GM18499 (cell line): ENCODE data around the gene CACNA1C.

Experiments used
- ATAC-seq: cut with Tn5 transposase; IDR thresholded peaks from one replicate; pipeline ENCODE4 v1.9.1; 2021; ENCODE audit warnings: moderate number of reproducible peaks; ENCODE audit not compliant: insufficient read depth, unreplicated experiment

The CACNA1C gene

DNA sequence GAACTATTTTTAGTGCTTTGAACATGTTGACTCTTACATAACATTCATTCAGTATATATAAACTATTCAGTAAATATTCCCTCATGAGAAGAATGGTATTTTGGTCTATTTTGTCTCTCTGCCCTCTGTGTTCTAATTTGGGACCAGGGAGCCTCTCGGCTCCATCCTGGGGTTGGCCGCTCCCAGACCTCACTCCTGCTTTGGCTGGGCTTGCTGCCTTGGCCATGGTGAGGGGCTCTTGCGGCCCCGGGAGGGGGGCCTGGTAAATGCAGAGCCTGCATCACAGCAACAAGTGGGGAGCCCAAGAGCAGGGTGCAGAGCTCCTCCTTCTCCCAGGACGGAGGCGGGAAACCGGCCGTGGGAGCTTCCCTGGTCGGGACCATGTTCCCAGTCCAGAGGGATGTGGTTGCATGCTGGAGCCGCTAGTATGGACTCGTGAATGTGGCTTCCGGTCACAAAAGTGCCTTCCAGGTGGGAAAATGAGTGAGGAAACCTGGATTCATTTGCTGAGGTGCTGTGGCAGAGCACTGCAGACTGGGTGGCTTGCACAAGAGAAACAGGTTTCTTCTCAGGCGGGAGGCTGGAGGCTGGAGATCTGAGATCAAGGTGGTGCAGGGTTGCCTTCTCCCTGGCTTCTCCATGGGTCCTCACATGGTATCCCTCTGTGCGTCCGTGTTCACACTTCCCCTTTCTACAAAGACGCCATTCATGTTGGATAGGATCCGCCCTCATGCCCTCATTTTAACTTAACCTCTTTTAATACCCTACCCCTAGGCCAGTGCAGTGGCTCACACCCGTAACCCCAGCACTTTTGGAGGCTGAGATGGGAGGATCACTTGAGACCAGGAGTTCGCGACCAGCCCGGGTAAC, 250.2 kb downstream of the CACNA1C start:
- ATAC-seq = no peak

DNA sequence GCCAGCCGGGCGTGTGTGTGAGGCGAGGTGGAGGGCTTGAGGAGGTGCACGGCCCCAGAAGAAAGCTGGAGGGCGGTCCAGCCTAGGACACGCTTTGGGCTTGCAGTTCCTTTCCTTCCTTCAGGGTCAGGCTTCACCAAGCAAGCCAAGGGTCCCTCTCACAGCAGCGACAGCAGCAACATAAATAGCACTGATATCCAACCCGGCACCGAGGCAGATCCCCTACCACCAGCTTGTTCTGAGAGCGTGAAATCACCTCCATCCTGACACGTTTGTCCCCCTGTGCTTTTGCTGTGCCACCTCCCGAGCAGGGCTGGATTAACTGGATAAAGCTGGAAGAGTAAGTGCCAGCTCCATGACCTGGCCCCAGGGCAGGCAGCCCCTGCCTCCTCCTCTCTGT, 251.4 kb downstream of the CACNA1C start:
- no peak for ATAC-seq

DNA sequence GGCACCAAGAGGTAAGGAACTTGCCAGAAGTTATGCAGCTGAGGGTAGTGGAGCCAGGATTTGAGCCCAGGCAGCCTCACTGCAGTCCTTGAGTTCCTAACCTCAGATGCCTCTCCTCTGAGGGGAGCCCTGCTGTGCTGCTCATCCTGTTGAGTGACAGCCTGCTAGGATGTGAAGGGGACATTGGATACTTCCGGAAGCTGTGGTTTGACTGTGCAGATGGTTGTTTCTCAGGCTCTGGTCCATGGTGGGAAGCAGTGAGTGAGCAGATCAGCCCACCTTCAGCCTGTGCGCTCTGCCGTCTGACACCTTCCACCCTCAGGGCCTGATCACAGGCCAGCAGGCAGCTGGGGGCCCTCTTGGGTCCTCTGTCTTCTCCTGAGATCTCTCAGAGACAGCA, 253.2 kb downstream of the CACNA1C start:
- ATAC-seq = no peak

DNA sequence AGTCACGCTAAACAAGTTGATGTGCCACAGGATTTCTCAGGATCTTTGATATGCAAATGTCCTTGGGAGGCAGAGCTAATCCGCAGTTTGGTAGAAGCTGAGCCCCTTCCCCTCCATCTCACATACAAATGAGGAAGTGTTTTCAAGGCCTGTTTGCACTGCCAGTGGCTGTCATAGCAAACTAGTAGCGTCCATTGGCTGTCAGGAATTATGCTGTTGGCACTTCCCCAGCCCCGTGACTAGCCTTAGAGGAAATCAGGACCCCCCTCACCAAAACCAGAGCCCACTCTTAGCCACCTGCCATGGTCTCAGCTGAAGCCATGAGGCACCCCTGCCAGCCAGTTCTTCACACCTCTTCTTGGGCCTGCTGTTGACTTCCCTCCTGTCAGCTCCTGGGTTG, 253.9 kb downstream of the CACNA1C start:
- ATAC-seq = no peak

DNA sequence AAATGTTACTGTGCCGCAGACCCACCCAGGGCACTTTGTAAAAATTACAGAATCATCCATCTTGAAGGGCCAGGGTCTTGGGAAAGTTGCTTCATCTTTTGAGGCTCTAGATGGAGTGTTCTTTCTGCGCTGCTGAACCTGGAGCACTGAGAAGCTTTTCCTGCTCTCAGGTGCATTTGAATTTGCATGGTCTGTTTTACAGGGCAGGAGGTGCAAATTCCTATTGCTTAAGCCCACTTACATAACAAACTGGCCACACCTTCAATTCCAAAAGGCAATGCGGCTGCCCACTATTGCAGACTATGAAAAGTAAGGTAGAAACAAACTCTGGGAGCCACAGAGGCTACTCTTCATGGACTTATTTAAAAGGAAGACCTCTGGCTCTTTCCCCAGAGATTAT, 254.8 kb downstream of the CACNA1C start:
- no peak for ATAC-seq

DNA sequence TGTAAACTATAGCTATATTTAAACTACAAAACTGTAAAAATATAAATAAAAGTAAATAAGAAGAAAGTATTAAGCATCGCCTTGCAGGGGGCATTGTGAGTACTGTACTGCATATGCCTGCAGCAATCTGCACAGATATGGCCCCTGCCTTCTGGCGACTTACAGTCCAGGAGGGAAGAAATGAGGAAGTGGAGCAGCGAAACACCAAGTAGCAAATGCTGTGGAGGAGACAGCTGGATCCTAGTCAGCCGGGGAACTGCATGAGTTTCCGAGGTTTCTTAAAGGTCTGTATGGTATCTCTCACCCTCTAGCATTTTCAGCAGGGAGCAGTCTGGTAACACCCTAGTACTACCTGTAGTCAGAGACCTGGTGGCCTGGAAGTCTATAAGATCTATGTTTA, 256.9 kb downstream of the CACNA1C start:
- no peak for ATAC-seq

DNA sequence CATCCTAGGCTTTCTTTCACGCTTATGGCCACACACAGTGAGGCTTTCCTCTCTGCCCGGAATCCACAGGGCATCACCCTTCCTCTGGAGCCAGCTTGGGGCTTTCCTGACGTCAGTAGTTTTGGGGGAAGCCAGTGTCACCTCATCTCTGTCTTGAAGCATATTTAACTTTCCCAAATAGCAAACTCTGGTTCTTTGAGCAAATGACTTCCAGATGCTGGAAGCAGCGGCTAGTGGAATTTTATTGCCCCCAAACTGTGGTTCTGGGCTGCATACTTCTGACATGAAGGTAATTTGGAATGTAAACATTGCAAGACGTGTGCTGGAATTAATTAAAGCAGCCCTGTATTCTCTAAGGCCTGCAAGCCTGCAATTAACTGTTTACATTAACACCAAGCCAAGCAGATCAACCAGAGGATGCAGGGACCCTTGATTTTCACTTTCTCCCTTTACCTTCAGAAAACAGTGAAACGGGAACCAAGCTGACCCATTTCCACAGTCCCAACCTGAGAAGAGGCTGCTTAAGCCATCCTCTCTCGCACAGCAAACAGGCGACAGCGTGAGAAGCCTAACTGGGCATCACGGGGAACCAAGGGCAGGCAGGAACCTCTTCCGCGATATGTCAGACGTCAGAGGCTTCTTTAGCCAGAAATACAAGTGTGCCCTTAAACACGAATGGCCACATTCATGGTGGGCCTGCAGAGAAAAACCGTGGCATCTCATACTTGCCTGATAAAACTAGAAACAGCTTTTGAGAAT, 258.4 kb downstream of the CACNA1C start:
- no peak for ATAC-seq

DNA sequence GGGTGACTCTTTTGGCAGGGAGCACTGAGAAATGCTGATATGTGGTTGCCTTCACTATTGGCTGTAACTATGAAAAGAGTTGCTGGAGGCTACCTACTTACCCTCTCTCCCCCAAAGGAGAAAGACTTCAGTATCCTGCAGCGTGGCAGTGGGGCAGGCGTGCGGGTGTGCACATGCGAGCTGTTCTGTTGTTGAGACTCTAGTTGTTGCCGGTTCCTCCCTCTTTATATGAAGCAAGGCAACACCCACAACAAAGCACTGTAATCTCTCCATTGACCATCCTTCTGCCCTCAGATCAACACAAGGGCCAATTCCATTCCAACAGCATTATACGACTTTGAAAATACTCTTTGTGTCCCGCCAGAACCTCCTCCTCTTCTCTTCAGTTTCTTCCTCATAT, 259.4 kb downstream of the CACNA1C start:
- ATAC-seq = no peak

DNA sequence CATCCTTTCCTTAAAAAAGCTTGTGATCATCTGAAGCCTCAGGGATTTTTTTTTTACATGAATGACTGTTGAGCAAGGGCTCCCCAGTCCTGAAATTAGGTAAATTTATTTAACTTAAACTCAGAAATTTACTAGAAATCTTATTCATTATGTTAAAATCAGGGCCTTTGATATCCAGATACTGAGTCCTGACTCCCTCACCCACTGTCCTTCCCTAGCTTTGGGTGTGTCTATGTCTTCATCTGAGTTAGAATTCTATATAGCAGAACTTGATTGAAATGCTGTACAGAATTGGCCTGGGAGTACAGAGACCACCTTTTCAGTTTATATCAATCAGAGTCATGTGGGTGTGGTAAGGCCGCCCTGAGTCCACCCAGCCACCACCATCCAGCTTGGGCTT, 260.0 kb downstream of the CACNA1C start:
- no peak for ATAC-seq

DNA sequence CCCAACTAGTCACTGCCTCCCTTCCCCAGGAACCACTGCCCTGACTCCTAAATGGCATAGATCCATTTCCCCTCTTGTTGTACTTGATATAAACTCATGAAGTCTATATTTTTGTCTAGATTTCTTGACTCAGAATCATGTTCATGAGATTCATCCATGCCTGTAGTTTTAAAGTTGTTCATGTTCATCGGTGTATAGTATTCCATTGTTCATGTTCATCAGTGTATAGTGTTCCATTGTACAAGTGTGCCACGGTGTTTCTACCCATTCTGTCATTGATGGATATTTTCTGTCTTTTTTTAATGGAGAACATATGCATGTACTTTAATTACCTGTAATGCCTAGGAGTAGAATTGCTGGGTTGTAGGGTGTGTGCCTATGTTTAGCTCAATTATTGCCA, 261.7 kb downstream of the CACNA1C start:
- no peak for ATAC-seq

DNA sequence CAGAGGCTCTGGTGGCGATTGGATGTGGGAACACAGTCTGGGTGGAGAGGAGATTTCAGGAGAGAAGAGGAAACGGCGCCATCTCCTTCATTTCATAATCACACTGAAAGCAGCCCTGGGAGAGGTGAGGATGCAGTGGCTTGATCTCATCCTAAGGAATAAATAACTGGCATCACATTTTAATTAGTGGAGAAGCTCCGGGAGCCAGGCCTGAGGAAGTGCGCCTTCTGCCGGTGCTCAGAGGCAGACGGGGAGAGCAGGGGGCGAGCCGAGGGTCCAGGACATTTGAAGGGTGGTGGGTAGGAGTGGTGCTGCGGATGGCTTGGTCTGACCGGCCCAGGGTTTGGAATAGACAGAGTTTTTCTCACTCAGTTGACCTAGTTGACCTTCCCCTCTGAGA, 265.0 kb downstream of the CACNA1C start:
- ATAC-seq = no peak

DNA sequence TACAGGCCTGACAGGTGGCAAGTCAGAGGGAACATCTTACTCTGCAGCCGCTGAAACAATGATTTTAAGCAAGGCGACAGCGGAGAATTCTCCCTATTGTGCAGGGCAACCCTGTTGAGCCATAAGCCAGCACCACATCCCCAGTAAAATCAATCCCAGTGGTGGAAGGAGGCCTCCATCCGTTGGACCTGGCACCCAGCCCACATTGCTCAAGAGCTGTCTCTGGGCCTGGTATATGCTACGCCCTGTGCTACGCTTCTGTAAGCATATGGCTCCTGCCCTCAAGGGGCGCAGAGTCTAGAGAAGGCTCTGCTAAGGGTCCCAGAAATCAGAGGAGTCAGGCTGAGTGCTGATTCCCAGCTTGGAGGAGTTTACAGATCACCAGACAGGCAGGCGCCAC, 265.5 kb downstream of the CACNA1C start:
- no peak for ATAC-seq

DNA sequence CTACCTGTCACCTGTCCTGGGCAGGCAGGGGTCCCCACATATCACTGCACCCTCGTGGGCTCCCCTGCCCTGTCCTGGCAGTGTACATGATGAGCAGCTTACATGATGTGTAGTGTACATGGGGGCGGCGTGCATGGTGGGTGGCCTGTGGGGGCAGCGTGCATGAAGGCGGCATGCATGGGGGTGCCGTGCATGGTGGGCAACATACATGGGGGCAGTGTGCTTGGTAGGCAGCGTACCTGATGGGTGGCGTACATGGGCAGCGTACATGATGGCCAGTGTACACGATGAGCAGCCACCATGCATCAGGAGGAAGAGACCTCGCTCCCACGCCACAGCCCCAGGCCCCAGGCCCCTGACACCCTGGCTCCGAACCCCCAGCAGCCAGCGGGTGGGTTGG, 266.3 kb downstream of the CACNA1C start:
- no peak for ATAC-seq

DNA sequence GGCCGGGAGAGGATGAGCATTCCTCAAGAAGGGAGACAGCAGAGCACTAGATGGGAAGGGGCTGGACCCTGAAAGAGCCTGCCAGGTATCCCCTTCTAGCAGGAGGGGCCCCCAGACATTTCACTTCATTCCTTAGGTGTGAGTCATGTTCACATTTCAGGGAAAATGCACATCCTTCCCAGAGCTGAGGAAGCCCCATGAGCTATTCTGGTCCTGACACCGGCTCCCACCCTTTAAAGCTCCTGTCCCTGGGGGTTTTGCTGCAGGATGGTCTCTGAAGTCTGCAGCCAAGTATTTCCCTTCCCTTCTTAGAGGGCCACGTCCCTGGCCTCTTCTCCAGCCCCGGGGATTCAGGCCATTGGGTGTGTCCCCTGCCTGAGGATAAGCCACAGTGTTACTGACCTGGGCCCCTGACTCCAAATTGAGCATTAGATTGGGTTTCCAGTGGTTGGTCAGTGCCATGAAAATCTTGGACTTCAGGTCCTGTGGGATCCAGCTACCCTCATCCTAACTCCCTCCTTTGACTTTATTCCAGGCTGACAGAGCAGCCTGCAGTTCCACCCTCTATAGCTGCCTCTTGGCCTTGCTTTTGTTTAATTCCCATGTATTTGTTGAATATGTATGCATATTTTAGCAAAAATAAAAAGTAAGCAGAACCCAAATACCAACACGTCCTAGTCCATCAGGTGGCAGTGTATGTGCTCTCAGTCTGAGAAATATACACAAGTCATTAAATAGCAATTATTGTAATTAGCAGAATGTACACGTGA, 267.1 kb downstream of the CACNA1C start:
- ATAC-seq = no peak

DNA sequence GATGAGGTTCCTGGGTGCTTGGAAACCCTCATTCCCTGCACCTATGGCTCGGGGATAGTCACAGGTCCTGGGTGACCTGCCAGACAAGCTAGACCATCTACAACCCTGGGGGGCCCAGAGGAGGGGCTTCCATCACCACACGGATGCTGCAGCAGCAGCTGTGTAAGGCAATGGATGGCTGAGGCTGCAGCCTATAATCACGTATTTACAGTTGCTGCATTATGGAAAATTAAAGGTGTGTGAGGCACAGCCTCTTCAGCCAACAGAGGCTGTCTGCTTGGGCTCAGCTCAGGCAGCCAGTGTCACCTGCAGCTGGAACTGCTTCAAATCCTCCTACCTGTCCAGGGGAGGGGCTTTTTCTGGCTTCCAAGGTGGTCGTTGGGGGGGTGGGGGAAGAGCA, 268.1 kb downstream of the CACNA1C start:
- no peak for ATAC-seq

DNA sequence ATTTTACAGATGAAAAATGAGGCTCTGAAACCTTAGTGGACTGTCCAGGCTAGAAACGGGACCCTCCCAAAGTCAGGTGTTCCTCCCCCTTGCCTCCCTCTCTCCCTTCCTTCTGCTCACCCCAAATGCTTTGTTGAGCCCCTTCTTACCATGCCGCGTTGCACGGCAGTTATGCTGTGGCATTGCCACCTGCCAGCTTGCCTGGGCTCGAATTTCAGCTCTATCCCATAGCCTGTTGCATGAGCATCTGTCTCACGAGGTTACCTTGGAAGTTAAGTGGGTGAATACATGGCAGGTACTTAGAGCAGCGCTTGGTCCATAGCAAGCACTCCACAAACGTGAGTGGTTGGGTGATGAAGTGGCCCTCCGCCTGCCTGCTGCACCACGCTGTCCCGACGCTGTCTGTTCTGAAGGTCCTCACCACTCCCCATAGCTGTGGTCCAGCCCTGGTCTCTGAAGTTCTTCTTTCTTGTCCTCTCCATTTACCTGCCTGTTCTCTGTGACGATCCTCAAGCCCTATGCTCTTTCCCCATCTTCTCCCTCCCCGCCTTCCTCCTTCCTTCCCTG, 269.9 kb downstream of the CACNA1C start:
- ATAC-seq = no peak

DNA sequence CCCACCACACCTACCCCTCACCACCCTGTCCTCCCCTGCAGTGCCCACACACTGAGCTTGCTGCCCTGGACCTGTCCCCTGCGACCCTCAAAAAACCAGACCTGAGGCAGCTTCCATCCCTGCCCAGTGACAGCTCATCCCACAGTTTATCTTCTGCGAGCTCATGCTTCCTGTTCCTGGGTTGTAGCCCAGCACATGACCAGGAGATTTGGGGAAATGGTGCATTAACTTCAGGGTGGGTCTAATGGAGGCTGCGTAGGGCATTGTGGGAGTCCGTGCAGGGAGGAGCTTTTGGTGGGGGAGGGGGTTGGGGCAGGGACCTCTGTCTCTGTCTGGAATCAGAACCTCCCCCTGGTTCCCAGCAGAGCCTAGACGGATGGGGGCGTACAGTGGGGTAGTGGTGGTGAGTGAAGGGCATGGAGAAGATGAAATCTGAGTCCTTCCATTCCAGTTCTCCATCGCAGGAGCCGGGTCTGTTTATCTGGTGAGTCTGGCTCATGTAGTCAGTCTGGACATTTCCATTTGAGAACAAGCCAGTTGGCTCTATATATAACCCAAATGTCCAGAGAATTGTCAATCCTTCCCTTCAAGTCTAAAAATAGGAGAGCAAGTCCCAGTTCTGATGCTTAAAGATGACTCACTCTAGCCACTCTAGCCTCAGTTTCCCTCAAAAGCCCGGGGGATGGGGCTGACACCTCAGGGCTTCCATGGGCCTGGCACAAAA, 270.9 kb downstream of the CACNA1C start:
- ATAC-seq = no peak

DNA sequence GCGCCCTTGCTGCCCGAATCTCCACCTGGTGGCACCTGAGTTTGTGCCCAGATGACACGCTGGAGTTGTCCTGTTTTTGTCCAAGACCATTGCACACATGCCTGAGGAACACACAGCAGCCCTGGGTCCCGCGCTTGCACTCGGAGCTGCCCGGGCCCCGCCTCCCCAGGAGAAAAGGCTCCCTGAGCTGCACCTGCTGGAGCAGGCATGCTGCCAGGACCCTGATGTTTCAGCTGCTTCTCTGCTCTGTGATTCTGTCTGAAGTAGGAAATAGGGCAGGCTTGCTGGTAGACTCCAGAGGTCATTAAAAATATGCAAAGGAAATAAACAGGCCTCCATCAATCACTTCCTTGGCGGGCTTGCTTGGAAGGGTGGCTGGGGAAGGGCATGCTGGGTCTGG, 271.6 kb downstream of the CACNA1C start:
- ATAC-seq = no peak

DNA sequence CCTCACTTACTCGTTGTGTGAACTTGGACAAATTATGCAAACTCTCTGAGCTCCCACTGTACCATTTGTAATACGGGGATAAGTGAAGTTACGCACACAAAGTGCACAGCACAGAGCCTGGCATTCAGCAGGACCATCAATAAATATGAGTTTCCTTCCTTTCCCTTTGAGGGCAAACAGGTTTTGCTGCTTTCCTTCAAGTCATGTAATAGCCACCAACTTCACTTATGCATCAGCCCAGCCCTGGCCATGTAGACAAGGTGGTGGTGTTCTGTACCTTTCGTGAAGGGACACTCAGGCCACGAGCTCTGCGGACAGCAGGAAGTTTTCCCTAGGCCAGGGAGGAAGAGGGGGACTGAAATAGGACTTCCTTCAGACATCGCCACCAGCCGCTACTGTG, 272.7 kb downstream of the CACNA1C start:
- no peak for ATAC-seq

DNA sequence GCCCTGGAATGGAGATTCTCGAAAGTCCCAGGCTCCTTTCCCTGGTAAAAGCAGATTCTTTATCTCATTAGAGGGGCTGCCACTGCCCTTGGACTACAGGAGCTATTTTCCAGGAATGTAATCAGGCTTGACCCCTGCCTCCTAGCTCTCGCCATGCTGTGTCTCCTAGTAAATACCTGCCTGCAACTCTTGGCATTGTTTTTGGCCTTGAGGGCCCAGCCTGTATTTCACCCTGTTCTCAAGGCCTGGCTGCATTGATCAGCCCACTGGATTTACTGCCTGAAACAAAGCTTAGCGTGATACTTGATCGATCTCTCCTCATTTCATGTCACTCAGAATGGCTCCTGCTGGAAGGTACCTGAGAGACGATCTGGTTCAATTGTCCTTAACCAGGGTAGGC, 273.7 kb downstream of the CACNA1C start:
- no peak for ATAC-seq
